ENCODE data around the gene CEACAM19.
"Not testable (repeated sequence)": the region's sequence is repeated elsewhere in the genome, so short reads cannot be mapped to it uniquely, and the experiment has no call there.

CEACAM19 gene

GRCh38 chr19:44675521-44675920 lies 4.2 kb downstream of the CEACAM19 start:
- no peak for DNase-seq (ENCODE audit: low read depth in 2 of 2)

GRCh38 chr19:44677019-44677811 lies 5.9 kb downstream of the CEACAM19 start:
- DNase-seq (ENCODE audit: low read depth in 2 of 2) = no peak

GRCh38 chr19:44680536-44680935 lies 9.3 kb downstream of the CEACAM19 start:
- no peak for DNase-seq (ENCODE audit: low read depth in 2 of 2)

- DNase-seq (ENCODE audit: low read depth in 2 of 2) = no peak
Observed at GRCh38 chr19:44681992-44682790, 10.9 kb downstream of the CEACAM19 start.

- DNase-seq (ENCODE audit: low read depth in 2 of 2) = no peak
Observed at GRCh38 chr19:44682807-44683206, 11.5 kb downstream of the CEACAM19 start.

- DNase-seq (ENCODE audit: low read depth in 2 of 2) = no peak
Observed at GRCh38 chr19:44683434-44684210, 12.3 kb downstream of the CEACAM19 start.

- not testable (repeated sequence) for DNase-seq (ENCODE audit: low read depth in 2 of 2)
Observed at GRCh38 chr19:44684396-44684795, 13.1 kb downstream of the CEACAM19 start.

GRCh38 chr19:44684892-44685863 lies 13.9 kb downstream of the CEACAM19 start:
- DNase-seq (ENCODE audit: low read depth in 2 of 2) = no peak

GRCh38 chr19:44685877-44686276 lies 14.6 kb downstream of the CEACAM19 start:
- DNase-seq (ENCODE audit: low read depth in 2 of 2) = no peak

GRCh38 chr19:44686896-44687295 lies 15.6 kb downstream of the CEACAM19 start:
- DNase-seq (ENCODE audit: low read depth in 2 of 2) = no peak

GRCh38 chr19:44687888-44688287 lies 16.6 kb downstream of the CEACAM19 start:
- DNase-seq (ENCODE audit: low read depth in 2 of 2) = no peak

GRCh38 chr19:44689290-44690130 lies 18.2 kb downstream of the CEACAM19 start:
- DNase-seq (ENCODE audit: low read depth in 2 of 2) = peak; percentile 56 to 66

GRCh38 chr19:44690131-44690440 lies 18.8 kb downstream of the CEACAM19 start:
- DNase-seq (ENCODE audit: low read depth in 2 of 2) = no peak

- DNase-seq (ENCODE audit: low read depth in 2 of 2) = no peak
Observed at GRCh38 chr19:44692379-44692721, 21.1 kb downstream of the CEACAM19 start.

GRCh38 chr19:44694184-44694579 lies 22.9 kb downstream of the CEACAM19 start:
- DNase-seq (ENCODE audit: low read depth in 2 of 2) = no peak

GRCh38 chr19:44696939-44697669 lies 25.8 kb downstream of the CEACAM19 start:
- DNase-seq (ENCODE audit: low read depth in 2 of 2) = no peak

GRCh38 chr19:44697670-44698034 lies 26.4 kb downstream of the CEACAM19 start:
- DNase-seq (ENCODE audit: low read depth in 2 of 2) = no peak

- DNase-seq (ENCODE audit: low read depth in 2 of 2) = no peak
Observed at GRCh38 chr19:44698492-44699201, 27.4 kb downstream of the CEACAM19 start, which contains the start of gene CEACAM16. TSS of gene CEACAM16 (plus strand) at chr19:44699151. CDS start at chr19:44701457, 2,306 bp downstream.

- DNase-seq (ENCODE audit: low read depth in 2 of 2) = no peak
Observed at GRCh38 chr19:44700547-44700946, 29.3 kb downstream of the CEACAM19 start.
